Neural crest cell (in vitro differentiated cells): Measurements from ENCODE around the gene FARSB. TPM values are rescaled to one million over a fixed set of nuclear protein-coding genes. Genes with fewer than 3 reads are reported as not detected.

Experiments
- DNase-seq: peaks from one replicate; pipeline ENCODE4 v3.0.0; 2021; ENCODE audit warnings: low read depth, mixed read lengths, low spot score
- H3K27ac Mint-ChIP-seq: one replicate; pipeline ENCODE4 v1.8.0; 2021; ENCODE audit warnings: mild to moderate bottlenecking, mixed read lengths; ENCODE audit not compliant: unreplicated experiment
- H3K27me3 Mint-ChIP-seq: 2 replicates; pipeline ENCODE4 v1.8.0; 2021; ENCODE audit warnings: low read depth, mild to moderate bottlenecking, mixed read lengths
- H3K36me3 Mint-ChIP-seq: 2 replicates; pipeline ENCODE4 v1.8.0; 2021; ENCODE audit warnings: low read depth, mild to moderate bottlenecking, mixed read lengths
- H3K4me1 Mint-ChIP-seq: 2 replicates; pipeline ENCODE4 v1.8.0; 2021; ENCODE audit warnings: mixed read lengths
- H3K4me3 Mint-ChIP-seq: one replicate; pipeline ENCODE4 v1.8.0; 2021; ENCODE audit warnings: mild to moderate bottlenecking, mixed read lengths
- H3K9me3 Mint-ChIP-seq: 2 replicates; pipeline ENCODE4 v1.8.0; 2021; ENCODE audit warnings: mixed read lengths
- total RNA-seq: library from RNA; stranded (reverse); gene quantifications from 2 replicates; pipeline ENCODE4 v1.2.1, GENCODE V29; 2021
- TF ChIP-seq, protein P1 (sequence below): fragments of 200-600 bp; sonication (generic); conservative IDR thresholded peaks from 2 replicates; pipeline ENCODE4 v1.5.0; 2021; ENCODE audit warnings: antibody characterized with exemption, mild to moderate bottlenecking

The FARSB gene
- total RNA-seq, 1 donor from 2014 or later: 38.7 TPM

- Mint-ChIP-seq H3K4me3 (no peak overlapping the region), H3K4me1 (peaks cover 10% of the 10 kb centered on the region)
Observed at GRCh38 chr2:222649801-222650200, 6.1 kb downstream of the FARSB start.

DNA sequence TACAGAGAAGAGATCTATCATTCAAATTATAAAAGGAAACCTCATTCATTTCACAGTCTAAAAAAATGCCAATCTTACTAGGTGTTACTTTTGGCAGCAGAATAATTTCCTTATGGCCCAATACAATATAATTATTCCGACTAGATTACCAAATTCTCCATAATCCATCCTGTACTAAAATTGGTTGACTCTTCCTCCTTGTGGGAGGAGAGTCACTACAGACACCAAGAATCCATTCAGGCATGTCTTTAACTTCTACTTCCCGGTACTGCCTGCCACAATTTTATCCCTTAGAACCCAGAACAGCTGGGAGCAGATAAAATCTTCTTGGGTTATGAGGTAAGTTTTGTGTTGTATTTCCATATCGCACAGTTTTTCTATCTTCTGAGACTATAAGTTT is 9.9 kb downstream of the FARSB start:
- TF ChIP-seq, protein P1, sequence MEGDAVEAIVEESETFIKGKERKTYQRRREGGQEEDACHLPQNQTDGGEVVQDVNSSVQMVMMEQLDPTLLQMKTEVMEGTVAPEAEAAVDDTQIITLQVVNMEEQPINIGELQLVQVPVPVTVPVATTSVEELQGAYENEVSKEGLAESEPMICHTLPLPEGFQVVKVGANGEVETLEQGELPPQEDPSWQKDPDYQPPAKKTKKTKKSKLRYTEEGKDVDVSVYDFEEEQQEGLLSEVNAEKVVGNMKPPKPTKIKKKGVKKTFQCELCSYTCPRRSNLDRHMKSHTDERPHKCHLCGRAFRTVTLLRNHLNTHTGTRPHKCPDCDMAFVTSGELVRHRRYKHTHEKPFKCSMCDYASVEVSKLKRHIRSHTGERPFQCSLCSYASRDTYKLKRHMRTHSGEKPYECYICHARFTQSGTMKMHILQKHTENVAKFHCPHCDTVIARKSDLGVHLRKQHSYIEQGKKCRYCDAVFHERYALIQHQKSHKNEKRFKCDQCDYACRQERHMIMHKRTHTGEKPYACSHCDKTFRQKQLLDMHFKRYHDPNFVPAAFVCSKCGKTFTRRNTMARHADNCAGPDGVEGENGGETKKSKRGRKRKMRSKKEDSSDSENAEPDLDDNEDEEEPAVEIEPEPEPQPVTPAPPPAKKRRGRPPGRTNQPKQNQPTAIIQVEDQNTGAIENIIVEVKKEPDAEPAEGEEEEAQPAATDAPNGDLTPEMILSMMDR: no peak
- Mint-ChIP-seq H3K27ac (no peak overlapping the region), H3K4me3 (no peak overlapping the region), H3K4me1 (no peaks in the 10 kb centered on the region), H3K9me3 (no peaks in the 10 kb centered on the region), H3K36me3 (peaks cover 8% of the 10 kb centered on the region), H3K27me3 (no peaks in the 10 kb centered on the region)
- DNase-seq: no peak

More at GRCh38 chr2:222649801-222650200, 6.1 kb downstream of the FARSB start:
- Mint-ChIP-seq H3K27me3 (no peaks in the 10 kb centered on the region), H3K9me3 (no peaks in the 10 kb centered on the region), H3K36me3 (no peaks in the 10 kb centered on the region), H3K27ac (no peak overlapping the region)
- no peak for DNase-seq
- TF ChIP-seq, protein P1: no peak

- Mint-ChIP-seq H3K9me3 (no peaks in the 10 kb centered on the region), H3K4me1 (no peaks in the 10 kb centered on the region), H3K4me3 (no peak overlapping the region), H3K36me3 (peaks cover 14% of the 10 kb centered on the region), H3K27me3 (no peaks in the 10 kb centered on the region), H3K27ac (no peak overlapping the region)
- no peak for DNase-seq
- TF ChIP-seq, protein P1: no peak
Observed at GRCh38 chr2:222643134-222643533, 12.8 kb downstream of the FARSB start.

GRCh38 chr2:222641336-222641735 is 14.6 kb downstream of the FARSB start:
- DNase-seq: no peak
- Mint-ChIP-seq H3K4me3 (no peak overlapping the region), H3K9me3 (no peaks in the 10 kb centered on the region), H3K27me3 (no peaks in the 10 kb centered on the region), H3K27ac (no peak overlapping the region), H3K4me1 (no peaks in the 10 kb centered on the region), H3K36me3 (peaks cover 28% of the 10 kb centered on the region)
- TF ChIP-seq, protein P1: no peak

- no peak overlapping the region for H3K27ac Mint-ChIP-seq
- H3K27me3 Mint-ChIP-seq: no peaks in the 10 kb centered on the region
- H3K36me3 Mint-ChIP-seq: peaks cover 30% of the 10 kb centered on the region
- no peak for DNase-seq
- no peak overlapping the region for H3K4me3 Mint-ChIP-seq
- no peaks in the 10 kb centered on the region for H3K9me3 Mint-ChIP-seq
- TF ChIP-seq, protein P1: no peak
- H3K4me1 Mint-ChIP-seq: no peaks in the 10 kb centered on the region
Observed at GRCh38 chr2:222637067-222637466, 18.8 kb downstream of the FARSB start.

DNA sequence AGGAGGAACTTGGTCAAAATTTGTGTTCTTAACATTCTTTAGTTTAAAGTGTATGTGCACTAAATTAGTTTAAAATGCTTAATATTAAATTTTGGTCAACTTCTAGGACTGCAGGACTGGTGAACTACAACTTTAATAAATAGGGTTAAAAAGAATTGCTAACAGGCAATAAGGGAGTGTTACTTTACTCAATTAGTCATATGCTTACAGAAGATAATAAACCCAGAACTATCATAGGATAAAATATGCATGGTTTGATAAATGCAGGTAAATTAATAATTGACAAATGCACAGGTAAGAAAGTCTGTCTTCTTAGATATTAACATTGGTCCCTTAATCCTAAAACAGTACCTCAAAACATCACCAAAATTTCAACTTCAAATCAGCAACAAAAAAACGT is 20.6 kb downstream of the FARSB start:
- Mint-ChIP-seq H3K27ac (peak overlapping the region; percentile 86), H3K9me3 (no peaks in the 10 kb centered on the region), H3K4me3 (no peak overlapping the region), H3K4me1 (no peaks in the 10 kb centered on the region), H3K27me3 (no peaks in the 10 kb centered on the region), H3K36me3 (peaks cover 32% of the 10 kb centered on the region)
- TF ChIP-seq, protein P1: no peak
- DNase-seq: no peak
